NCI-H2029 treated with DMSO at 0.1 percent for 48 hours (cell line): Measurements from ENCODE around the gene RNF149.

Source experiments
- DNase-seq: peaks from one replicate; lab custom pipeline; 2025; lab: John Stamatoyannopoulos, UW

The RNF149 gene

DNA sequence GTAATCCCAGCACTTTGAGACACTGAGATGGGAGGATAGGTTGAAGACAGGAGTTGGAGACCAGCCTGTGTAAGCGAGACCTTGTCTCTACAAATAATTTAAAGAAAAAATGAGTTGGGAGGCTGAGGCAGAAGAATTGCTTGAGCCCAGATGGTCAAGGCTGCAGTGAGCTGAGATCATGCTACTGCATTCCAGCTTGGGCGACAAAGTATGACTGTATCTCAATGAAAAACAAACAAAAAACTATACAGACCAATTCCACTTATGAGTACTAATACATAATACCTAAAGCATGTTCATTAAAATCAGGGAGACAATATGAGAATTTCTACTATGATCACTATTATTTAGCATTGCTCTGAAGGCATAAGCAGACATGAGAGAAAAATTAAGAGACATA lies 12.6 kb downstream of the RNF149 start:
- DNase-seq: no peak

DNA sequence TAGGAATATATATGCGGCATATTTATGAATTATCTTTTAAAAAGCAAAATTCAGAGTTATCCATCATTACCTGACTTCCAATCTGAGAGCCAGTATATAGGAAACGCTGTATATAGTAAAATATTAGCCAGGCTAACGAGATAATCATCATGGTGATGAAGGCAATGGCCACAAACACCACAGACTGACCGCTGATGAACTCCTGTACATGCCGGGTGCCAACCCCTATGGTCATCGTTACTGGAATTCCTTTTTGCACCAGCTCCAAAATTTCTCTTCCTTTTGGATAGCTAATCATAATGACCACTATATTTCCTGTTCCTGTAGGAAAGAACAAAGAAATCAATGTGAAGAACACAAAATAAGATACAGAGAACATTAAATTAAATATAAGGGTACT lies 13.6 kb downstream of the RNF149 start:
- no peak for DNase-seq

GRCh38 chr2:101293544-101293943 lies 15.0 kb downstream of the RNF149 start:
- no peak for DNase-seq

DNA sequence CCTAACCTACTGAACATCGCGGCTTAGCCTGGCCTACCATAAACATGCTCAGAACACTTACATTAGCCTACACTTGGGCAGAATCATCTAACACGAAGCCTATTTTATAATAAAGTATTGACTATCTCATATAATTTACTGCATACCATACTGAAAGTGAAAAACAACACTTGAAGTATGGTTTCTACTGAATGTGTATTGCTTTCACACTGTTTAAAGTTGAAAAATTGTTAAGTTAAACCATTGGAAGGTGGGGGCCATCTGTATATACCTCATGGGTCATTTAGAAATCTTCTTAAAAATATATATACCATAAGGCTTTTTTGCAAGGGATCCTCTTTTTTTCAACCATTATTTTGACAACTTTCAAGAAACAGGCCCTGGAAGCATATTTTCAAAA lies 16.5 kb downstream of the RNF149 start:
- DNase-seq: no peak

DNA sequence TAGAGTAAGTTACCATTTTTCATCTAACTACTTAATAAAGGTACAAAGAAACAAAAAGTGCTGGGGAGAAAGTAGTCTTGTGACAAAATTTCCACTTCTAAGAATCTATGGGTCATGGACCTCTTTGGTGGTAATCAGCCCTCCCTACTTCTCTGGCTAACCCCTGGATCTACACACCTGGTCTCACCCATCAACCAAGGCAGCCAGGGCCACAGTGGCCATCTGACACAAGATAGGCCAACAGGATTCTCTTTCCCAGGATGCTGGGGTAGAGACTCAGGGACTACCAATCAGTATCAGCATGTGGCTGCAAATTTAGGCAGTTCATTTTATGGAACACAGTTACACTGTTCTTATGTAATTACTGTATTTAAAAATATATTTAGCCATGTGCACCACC lies 17.8 kb downstream of the RNF149 start:
- DNase-seq: no peak

DNA sequence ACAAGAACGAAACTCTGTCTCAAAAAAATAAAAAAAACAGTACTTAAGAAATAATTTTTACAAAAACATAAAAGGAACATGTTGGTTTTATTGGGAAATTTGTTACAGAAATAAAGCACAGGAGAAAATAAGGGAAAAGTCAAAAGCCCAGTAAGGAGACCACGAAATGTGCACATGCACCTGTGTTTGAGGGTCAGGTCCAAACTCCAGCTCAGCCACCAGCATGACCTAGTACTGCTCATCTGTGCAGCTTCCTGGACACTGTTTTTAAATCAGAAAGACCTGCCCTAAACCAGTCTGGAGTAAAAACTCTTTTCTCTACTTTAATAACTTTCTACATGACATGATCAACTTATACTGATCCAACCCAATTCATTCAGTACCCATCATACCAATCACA lies 21.2 kb downstream of the RNF149 start:
- no peak for DNase-seq

DNA sequence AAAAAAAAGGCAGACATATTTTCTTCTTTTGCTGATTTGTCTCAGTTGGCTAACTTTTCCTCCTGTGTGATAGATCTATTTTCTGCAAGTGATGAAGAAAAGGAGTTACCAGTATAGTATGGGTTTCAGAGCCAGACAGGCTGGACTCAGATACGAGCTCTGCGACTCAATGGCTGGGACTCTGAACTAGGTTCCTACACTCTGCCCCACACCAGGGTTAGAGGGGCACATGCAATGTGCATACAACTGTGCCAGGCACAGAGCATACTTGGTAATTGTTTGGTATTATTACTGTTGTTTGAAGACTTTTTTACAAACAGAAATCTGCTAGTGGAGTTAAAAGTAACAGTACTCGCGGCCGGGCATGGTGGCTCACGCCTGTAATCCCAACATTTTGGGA lies 21.8 kb downstream of the RNF149 start:
- DNase-seq: no peak

GRCh38 chr2:101282980-101283379 lies 25.5 kb downstream of the RNF149 start:
- no peak for DNase-seq

GRCh38 chr2:101281482-101281881 lies 27.0 kb downstream of the RNF149 start:
- no peak for DNase-seq

DNA sequence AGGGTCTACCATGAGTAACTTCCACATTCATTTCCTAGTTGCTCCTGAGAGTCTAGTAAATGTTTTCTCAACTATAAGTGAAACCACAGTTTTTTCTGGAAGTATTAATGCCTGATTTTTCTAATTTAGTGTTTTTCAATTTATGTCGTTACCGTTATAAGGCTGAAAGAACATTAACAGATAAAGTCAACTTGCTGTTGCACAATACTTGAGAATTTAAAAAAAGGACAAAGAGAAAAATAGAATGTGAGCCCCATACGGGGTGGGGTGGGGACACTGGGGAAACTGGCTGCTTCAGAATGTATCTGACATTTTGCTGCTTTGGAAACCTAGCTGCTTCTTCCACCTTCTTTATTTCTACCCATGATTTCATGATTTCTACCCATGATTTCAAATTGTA lies 29.6 kb downstream of the RNF149 start:
- no peak for DNase-seq

GRCh38 chr2:101277111-101277510 lies 31.4 kb downstream of the RNF149 start:
- DNase-seq: no peak

GRCh38 chr2:101274142-101274541 lies 34.4 kb downstream of the RNF149 start:
- DNase-seq: no peak

- no peak for DNase-seq
Measured at GRCh38 chr2:101273056-101273455, 35.4 kb downstream of the RNF149 start.

- DNase-seq: no peak
Measured at GRCh38 chr2:101272045-101272784, 36.3 kb downstream of the RNF149 start.

DNA sequence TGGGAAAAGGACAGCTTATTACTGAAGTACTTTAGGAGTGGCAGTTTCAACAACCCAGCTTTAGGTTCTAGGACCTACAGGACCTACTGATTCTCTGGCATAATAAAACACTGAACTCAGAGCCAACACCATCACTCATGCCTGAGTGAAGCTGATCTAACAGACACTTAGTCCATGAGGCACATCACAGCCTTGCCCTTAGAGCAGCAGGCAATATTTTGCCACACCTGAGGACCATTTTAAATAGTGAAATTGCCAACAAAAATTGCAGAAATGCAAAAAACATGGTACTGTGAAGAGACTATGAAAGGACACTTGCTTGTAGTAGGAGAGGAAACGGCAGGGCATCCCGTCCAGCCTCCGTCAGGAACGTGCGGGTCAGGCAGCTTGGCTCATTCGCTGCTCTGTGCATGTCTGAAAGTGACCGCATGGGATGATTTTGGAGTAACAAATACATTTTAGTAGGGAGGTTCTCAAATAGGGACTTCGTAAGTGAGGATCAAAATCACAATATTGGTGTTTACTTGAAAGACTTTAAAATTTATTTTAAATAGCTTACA lies 37.7 kb downstream of the RNF149 start:
- no peak for DNase-seq

GRCh38 chr2:101267671-101268656 lies 40.5 kb downstream of the RNF149 start:
- DNase-seq: no peak

GRCh38 chr2:101265893-101266499 lies 42.5 kb downstream of the RNF149 start:
- no peak for DNase-seq

- DNase-seq: no peak
Measured at GRCh38 chr2:101264360-101264939, 44.1 kb downstream of the RNF149 start.

DNA sequence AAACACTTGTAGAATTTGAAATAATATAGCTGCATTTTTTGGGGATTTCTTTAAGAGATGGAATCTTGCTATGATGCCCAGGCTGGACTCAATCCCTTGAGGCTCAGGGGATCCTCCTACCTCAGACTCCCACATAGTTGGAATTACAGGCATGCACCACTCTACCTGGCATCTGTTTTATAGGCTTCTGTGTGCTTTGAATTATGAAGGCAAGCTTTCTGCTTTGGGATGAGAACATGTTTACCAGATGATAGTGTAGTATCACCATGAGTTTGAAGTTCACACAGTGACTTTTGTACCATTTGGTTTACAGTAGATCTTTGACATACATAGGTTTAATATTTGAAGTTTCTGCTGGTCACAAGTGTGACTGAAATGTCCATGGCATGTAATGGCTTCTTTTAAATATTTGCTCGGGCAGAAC lies 45.1 kb downstream of the RNF149 start:
- DNase-seq: no peak

GRCh38 chr2:101262142-101262541 lies 46.4 kb downstream of the RNF149 start:
- no peak for DNase-seq

- DNase-seq: no peak
Measured at GRCh38 chr2:101258804-101259203, 49.7 kb downstream of the RNF149 start.

GRCh38 chr2:101256316-101256715 lies 52.2 kb downstream of the RNF149 start:
- no peak for DNase-seq
